H1 (cell line): ENCODE measurements around the gene SLC44A5.
"Not testable (repeated sequence)": the region's sequence is repeated elsewhere in the genome, so short reads cannot be mapped to it uniquely, and the experiment has no call there.

ENCODE experiments used
- BCL11A ChIP-seq, 2 experiments: IDR thresholded peaks; one replicate each; pipeline ENCODE4 v1.6.1; 2011; ENCODE audit warnings: low read depth in 2 of 2, low read length in 2 of 2, mild to moderate bottlenecking in 2 of 2
- CTCF ChIP-seq, 3 experiments: IDR thresholded peaks; 1 replicate in 2 of 3; 2 replicates in 1 of 3; pipeline versions ENCODE4 v1.5.1 to v1.6.1; 2011; ENCODE audit warnings: low read length in 3 of 3, mild to moderate bottlenecking in 3 of 3, inconsistent platforms in 2 of 3, low read depth in 1 of 3, moderate library complexity in 1 of 3; ENCODE audit not compliant: insufficient read depth in 1 of 3; ENCODE audit errors: control extremely low read depth in 1 of 3
- EP300 ChIP-seq, 2 experiments: IDR thresholded peaks; 1 replicate in 1 of 2; 2 replicates in 1 of 2; pipeline ENCODE4 v1.6.1; 2011 to 2012; ENCODE audit warnings: low read depth in 2 of 2, low read length in 2 of 2, mild to moderate bottlenecking in 2 of 2, borderline replicate concordance in 1 of 2, inconsistent platforms in 1 of 2, moderate library complexity in 1 of 2
- EZH2 ChIP-seq: fragments of 200-600 bp; sonication (generic); IDR thresholded peaks from 2 replicates; pipeline ENCODE4 v1.7.1; 2012; ENCODE audit warnings: low read depth, mild to moderate bottlenecking, moderate library complexity, low read length, inconsistent platforms; ENCODE audit not compliant: severe bottlenecking
- FOSL1 ChIP-seq: IDR thresholded peaks from 2 replicates; pipeline ENCODE4 v1.6.1; 2011; ENCODE audit warnings: mild to moderate bottlenecking, low read depth, low read length, moderate library complexity; ENCODE audit not compliant: insufficient read depth
- GTF2F1 ChIP-seq: IDR thresholded peaks from 2 replicates; pipeline ENCODE4 v1.6.1; 2012; ENCODE audit warnings: low read depth, low read length, improper control_type of control experiment, borderline replicate concordance
- JUN ChIP-seq: IDR thresholded peaks from 2 replicates; pipeline ENCODE4 v1.6.1; 2011; ENCODE audit warnings: low read depth, mild to moderate bottlenecking, improper control_type of control experiment, low read length
- JUND ChIP-seq: IDR thresholded peaks from 2 replicates; pipeline ENCODE4 v1.6.1; 2011; ENCODE audit warnings: mild to moderate bottlenecking, improper control_type of control experiment, low read length
- POLR2A ChIP-seq, 2 experiments: IDR thresholded peaks; 1 replicate in 1 of 2; 2 replicates in 1 of 2; pipeline ENCODE4 v1.6.1; 2011; ENCODE audit warnings: low read depth in 2 of 2, low read length in 2 of 2, mild to moderate bottlenecking in 2 of 2; ENCODE audit errors: control extremely low read depth in 1 of 2
- SP1 ChIP-seq: IDR thresholded peaks from 2 replicates; pipeline ENCODE4 v1.6.1; 2011; ENCODE audit warnings: low read depth, low read length
- SP2 ChIP-seq: IDR thresholded peaks from 2 replicates; pipeline ENCODE4 v1.6.1; 2012; ENCODE audit warnings: mild to moderate bottlenecking, low read length, inconsistent platforms
- USF2 ChIP-seq: IDR thresholded peaks from 2 replicates; pipeline ENCODE4 v1.6.1; 2011; ENCODE audit warnings: low read length, improper control_type of control experiment

GRCh38 chr1:75645153-75645552 is 34.2 kb upstream of the SLC44A5 start:
- not testable (repeated sequence) for TF ChIP-seq BCL11A (IDR thresholded peaks at IDR 0.05; ENCODE audit: low read depth in 2 of 2, low read length in 2 of 2); FOSL1; GTF2F1; POLR2A (IDR thresholded peaks at IDR 0.05; ENCODE audit: control extremely low read depth in 1 of 2, low read depth in 2 of 2, low read length in 2 of 2); CTCF (IDR thresholded peaks at IDR 0.05; ENCODE audit: control extremely low read depth in 1 of 3, insufficient read depth in 1 of 3, low read depth in 1 of 3, low read length in 3 of 3); EP300 (IDR thresholded peaks at IDR 0.05; ENCODE audit: borderline replicate concordance in 1 of 2, low read depth in 2 of 2, low read length in 2 of 2); JUND; EZH2; JUN; SP1; USF2; SP2
